WERI-Rb-1 (cell line): Measurements from ENCODE around the gene ATP5F1E.

Experiments
- DNase-seq: peaks from one replicate; pipeline ENCODE4 v3.0.0-alpha.2; 2020
- H3K27ac ChIP-seq: fragments of 250-450 bp; sonication (Bioruptor Pico); 2 replicates; pipeline ENCODE4 v1.5.1; 2020; ENCODE audit warnings: mild to moderate bottlenecking, moderate library complexity
- H3K27me3 ChIP-seq: fragments of 250-450 bp; sonication (Bioruptor Pico); 2 replicates; pipeline ENCODE4 v1.5.1; 2021; ENCODE audit warnings: mild to moderate bottlenecking, low read depth, moderate library complexity; ENCODE audit not compliant: insufficient read depth, severe bottlenecking
- H3K36me3 ChIP-seq: fragments of 250-450 bp; sonication (Bioruptor Pico); 2 replicates; pipeline ENCODE4 v1.5.1; 2020; ENCODE audit warnings: mild to moderate bottlenecking, moderate library complexity
- H3K4me3 ChIP-seq: 2 replicates; pipeline ENCODE4 v1.5.1; 2011; ENCODE audit warnings: low read depth, mild to moderate bottlenecking, control low read depth, low read length
- H3K9me3 ChIP-seq: fragments of 250-450 bp; sonication (Bioruptor Pico); 2 replicates; pipeline ENCODE4 v1.5.1; 2021; ENCODE audit warnings: mild to moderate bottlenecking, moderate library complexity; ENCODE audit not compliant: severe bottlenecking
- CTCF ChIP-seq: IDR thresholded peaks from 2 replicates; pipeline ENCODE4 v1.5.1; 2011; ENCODE audit warnings: low read depth, mild to moderate bottlenecking, control low read depth, inconsistent platforms, low read length

Gene ATP5F1E

GRCh38 chr20:59063358-59064213, 31.5 kb upstream of the ATP5F1E start:
- DNase-seq: peak; percentile 50
- Histone ChIP-seq H3K4me3 (peak overlapping the region; percentile 31), H3K27me3 (no peaks in the 10 kb centered on the region)

GRCh38 chr20:59062081-59062480, 29.9 kb upstream of the ATP5F1E start:
- peak overlapping the region; percentile 74 for H3K27ac ChIP-seq
- no peaks in the 10 kb centered on the region for H3K27me3 ChIP-seq
- H3K9me3 ChIP-seq: no peaks in the 10 kb centered on the region
- DNase-seq: no peak
- no peak overlapping the region for H3K4me3 ChIP-seq
- H3K36me3 ChIP-seq: no peaks in the 10 kb centered on the region
- no peak for TF ChIP-seq CTCF

More at GRCh38 chr20:59063358-59064213, 31.5 kb upstream of the ATP5F1E start:
- no peaks in the 10 kb centered on the region for H3K36me3 ChIP-seq
- no peak for TF ChIP-seq CTCF
- peak overlapping the region; percentile 74 for H3K27ac ChIP-seq
- no peaks in the 10 kb centered on the region for H3K9me3 ChIP-seq

- Histone ChIP-seq H3K36me3 (no peaks in the 10 kb centered on the region), H3K27me3 (no peaks in the 10 kb centered on the region), H3K4me3 (no peak overlapping the region), H3K9me3 (no peaks in the 10 kb centered on the region), H3K27ac (no peak overlapping the region)
- no peak for DNase-seq
- TF ChIP-seq CTCF: 0 out of 2 replicates have a peak, but pooled peaks have one; percentile 12
Observed at GRCh38 chr20:59055302-59055701, 23.2 kb upstream of the ATP5F1E start.

- Histone ChIP-seq H3K36me3 (no peaks in the 10 kb centered on the region), H3K27me3 (no peaks in the 10 kb centered on the region), H3K9me3 (no peaks in the 10 kb centered on the region), H3K4me3 (no peak overlapping the region), H3K27ac (no peak overlapping the region)
- TF ChIP-seq CTCF: no peak
- DNase-seq: peak; percentile 19
Observed at GRCh38 chr20:59051666-59052185, 19.6 kb upstream of the ATP5F1E start.

- no peak for TF ChIP-seq CTCF
- H3K27me3 ChIP-seq: no peaks in the 10 kb centered on the region
Observed at GRCh38 chr20:59050437-59050836, 18.3 kb upstream of the ATP5F1E start.

More at GRCh38 chr20:59050437-59050836, 18.3 kb upstream of the ATP5F1E start:
- no peak for DNase-seq
- Histone ChIP-seq H3K4me3 (no peak overlapping the region), H3K27ac (no peak overlapping the region), H3K9me3 (no peaks in the 10 kb centered on the region), H3K36me3 (no peaks in the 10 kb centered on the region)
